DOHH2 (cell line): ENCODE data around the gene GPHN.

ENCODE experiments used
- H3F3A ChIP-seq: fragments of 200-600 bp; sonication (generic), shearing (Covaris generic); 2 replicates; pipeline ENCODE4 v1.6.0; 2016; ENCODE audit warnings: antibody characterized with exemption, mild to moderate bottlenecking; ENCODE audit not compliant: control insufficient read depth, insufficient read depth
- H3K27ac ChIP-seq: fragments of 200-600 bp; sonication (generic); 2 replicates; pipeline ENCODE4 v1.5.1; 2014; ENCODE audit warnings: low read depth, mild to moderate bottlenecking, low read length, moderate library complexity
- H3K27me3 ChIP-seq: fragments of 200-600 bp; sonication (generic); 2 replicates; pipeline ENCODE4 v1.6.1; 2014; ENCODE audit warnings: mild to moderate bottlenecking, low read length, mixed read lengths; ENCODE audit not compliant: control insufficient read depth
- H3K36me3 ChIP-seq: fragments of 200-600 bp; sonication (generic); 2 replicates; pipeline ENCODE4 v1.6.1; 2014; ENCODE audit warnings: mild to moderate bottlenecking, low read length, moderate library complexity, mixed read lengths; ENCODE audit not compliant: control insufficient read depth
- H3K4me1 ChIP-seq: fragments of 200-600 bp; sonication (generic); 2 replicates; pipeline ENCODE4 v1.6.1; 2014; ENCODE audit warnings: mild to moderate bottlenecking, low read length, mixed read lengths; ENCODE audit not compliant: control insufficient read depth
- H3K4me2 ChIP-seq: fragments of 200-600 bp; sonication (generic); 2 replicates; pipeline ENCODE4 v1.6.0; 2014; ENCODE audit warnings: mild to moderate bottlenecking, low read length, moderate library complexity
- H3K4me3 ChIP-seq: fragments of 200-600 bp; sonication (generic); 2 replicates; pipeline ENCODE4 v1.5.1; 2014; ENCODE audit warnings: mild to moderate bottlenecking, low read length, mixed read lengths
- H3K79me2 ChIP-seq: fragments of 200-600 bp; sonication (generic); 2 replicates; pipeline ENCODE4 v1.6.1; 2014; ENCODE audit warnings: mild to moderate bottlenecking, low read length, mixed read lengths; ENCODE audit not compliant: control insufficient read depth
- H3K9me2 ChIP-seq: fragments of 200-600 bp; sonication (generic); replicated peaks from 2 replicates; pipeline ENCODE4 v1.6.1; 2014; ENCODE audit warnings: mild to moderate bottlenecking, low read length, mixed read lengths; ENCODE audit not compliant: control insufficient read depth
- H3K9me3 ChIP-seq: fragments of 200-600 bp; sonication (generic); 2 replicates; pipeline ENCODE4 v1.6.1; 2014; ENCODE audit warnings: antibody characterized with exemption, low read length, mixed read lengths; ENCODE audit not compliant: control insufficient read depth, insufficient read depth
- H4K20me1 ChIP-seq: fragments of 200-600 bp; sonication (generic); 2 replicates; pipeline ENCODE4 v1.6.0; 2014; ENCODE audit warnings: low read depth, mild to moderate bottlenecking, antibody characterized with exemption, low read length, moderate library complexity; ENCODE audit not compliant: control insufficient read depth, insufficient read depth
- CTCF ChIP-seq: fragments of 200-600 bp; sonication (generic); IDR thresholded peaks from one replicate; pipeline ENCODE4 v1.5.1; 2014; ENCODE audit warnings: antibody characterized with exemption, mild to moderate bottlenecking, low read depth, low read length; ENCODE audit not compliant: poor library complexity, severe bottlenecking
- EZH2phosphoT487 ChIP-seq: fragments of 200-600 bp; sonication (generic); IDR thresholded peaks from 2 replicates; pipeline ENCODE4 v1.6.1; 2017; ENCODE audit warnings: borderline replicate concordance, mild to moderate bottlenecking, antibody characterized with exemption, low read length, moderate library complexity, mixed read lengths

The GPHN gene

DNA sequence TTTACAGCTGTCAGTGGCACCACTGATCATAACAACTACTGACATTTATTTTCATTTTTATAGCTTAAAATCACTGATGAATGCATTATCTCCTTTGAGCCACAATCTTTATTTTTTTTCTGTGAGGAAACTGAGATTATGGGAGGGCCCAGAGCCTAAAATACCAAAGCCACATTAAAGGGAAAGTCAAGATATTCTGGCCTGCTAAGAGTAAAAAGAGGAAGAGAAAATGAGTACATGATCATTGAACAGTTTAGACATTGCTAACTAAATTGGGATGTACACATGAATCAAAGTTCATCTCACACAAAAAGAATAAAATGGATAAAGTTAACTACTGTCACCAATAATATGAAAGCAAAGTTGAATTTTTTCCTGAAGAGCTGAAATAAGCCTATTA is 510.8 kb downstream of the GPHN start:
- Histone ChIP-seq H3K4me2 (peak overlapping the region; percentile 56), H3K27ac (no peak overlapping the region), H3K9me2 (no peaks in the 10 kb centered on the region), H3K79me2 (no peaks in the 10 kb centered on the region), H3K36me3 (no peaks in the 10 kb centered on the region), H3K9me3 (no peaks in the 10 kb centered on the region), H3K27me3 (no peaks in the 10 kb centered on the region), H4K20me1 (no peaks in the 10 kb centered on the region), H3F3A (no peaks in the 10 kb centered on the region), H3K4me3 (0 out of 2 replicates have a peak overlapping the region, but pooled peaks have one; percentile 15), H3K4me1 (peaks cover 17% of the 10 kb centered on the region)
- no peak for TF ChIP-seq CTCF
- no peak for TF ChIP-seq EZH2phosphoT487

DNA sequence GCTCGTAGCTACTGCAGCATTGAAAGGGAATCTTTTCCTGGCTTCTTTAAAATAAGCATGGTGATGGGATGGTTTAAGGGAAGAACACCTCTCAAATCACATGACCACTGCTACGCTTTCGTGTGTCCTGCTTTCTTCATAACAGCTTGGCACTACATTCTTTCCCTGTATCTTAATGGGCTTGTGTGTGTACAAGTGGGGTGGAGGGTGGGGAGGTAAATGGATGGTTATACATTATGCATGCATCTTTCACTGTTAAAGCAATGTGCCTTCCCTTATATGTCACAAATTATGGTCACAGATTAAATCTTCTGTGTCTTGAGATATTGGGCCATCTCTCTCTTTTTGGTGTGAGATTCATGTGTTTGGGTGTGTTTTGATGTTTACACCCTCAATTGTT is 511.8 kb downstream of the GPHN start:
- H3K27me3 ChIP-seq, result no peaks in the 10 kb centered on the region
- no peak overlapping the region for H3K4me3 ChIP-seq
- H3K9me3 ChIP-seq, result no peaks in the 10 kb centered on the region
- H3K27ac ChIP-seq, result no peak overlapping the region
- H4K20me1 ChIP-seq, result no peaks in the 10 kb centered on the region
- peaks cover 17% of the 10 kb centered on the region for H3K4me1 ChIP-seq
- H3K36me3 ChIP-seq, result no peaks in the 10 kb centered on the region
- no peaks in the 10 kb centered on the region for H3K79me2 ChIP-seq
- H3K9me2 ChIP-seq, result no peaks in the 10 kb centered on the region
- TF ChIP-seq CTCF, result no peak
- TF ChIP-seq EZH2phosphoT487, result no peak
- H3K4me2 ChIP-seq, result no peak overlapping the region
- H3F3A ChIP-seq, result no peaks in the 10 kb centered on the region

GRCh38 chr14:67031920-67032774 is 524.2 kb downstream of the GPHN start:
- no peaks in the 10 kb centered on the region for H4K20me1 ChIP-seq
- no peak overlapping the region for H3K27ac ChIP-seq
- no peak overlapping the region for H3K4me2 ChIP-seq
- H3K9me2 ChIP-seq, result no peaks in the 10 kb centered on the region
- no peak for TF ChIP-seq EZH2phosphoT487
- TF ChIP-seq CTCF, result no peak
- peaks cover 5% of the 10 kb centered on the region for H3K36me3 ChIP-seq
- no peak overlapping the region for H3K4me3 ChIP-seq
- H3K27me3 ChIP-seq, result no peaks in the 10 kb centered on the region
- no peaks in the 10 kb centered on the region for H3F3A ChIP-seq
- no peaks in the 10 kb centered on the region for H3K9me3 ChIP-seq
- H3K4me1 ChIP-seq, result no peaks in the 10 kb centered on the region
- no peaks in the 10 kb centered on the region for H3K79me2 ChIP-seq
